NCI-H69 (cell line): Measurements from ENCODE around the gene BRINP3.

Experiments
- DNase-seq: peaks from one replicate; lab custom pipeline; 2025; lab: John Stamatoyannopoulos, UW

Gene BRINP3

DNA sequence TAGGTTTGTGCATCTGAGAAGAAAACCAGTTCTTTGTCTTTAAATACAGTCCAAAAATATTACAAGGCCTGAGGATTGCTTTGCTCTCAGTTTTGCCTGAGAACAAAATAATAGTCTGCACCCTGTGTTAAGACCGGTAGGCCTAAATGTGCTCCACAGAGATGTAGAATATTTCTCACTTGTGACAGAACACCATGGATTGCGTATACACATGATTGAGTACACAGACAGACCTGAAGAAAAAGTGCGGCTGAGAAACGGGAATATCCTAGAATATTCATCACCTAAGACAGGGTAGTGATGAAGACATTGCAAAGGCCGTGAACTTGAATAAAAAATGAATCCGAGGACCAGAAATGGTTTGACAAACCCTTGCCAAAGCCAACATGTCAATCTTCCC is 155.4 kb downstream of the BRINP3 start:
- no peak for DNase-seq

DNA sequence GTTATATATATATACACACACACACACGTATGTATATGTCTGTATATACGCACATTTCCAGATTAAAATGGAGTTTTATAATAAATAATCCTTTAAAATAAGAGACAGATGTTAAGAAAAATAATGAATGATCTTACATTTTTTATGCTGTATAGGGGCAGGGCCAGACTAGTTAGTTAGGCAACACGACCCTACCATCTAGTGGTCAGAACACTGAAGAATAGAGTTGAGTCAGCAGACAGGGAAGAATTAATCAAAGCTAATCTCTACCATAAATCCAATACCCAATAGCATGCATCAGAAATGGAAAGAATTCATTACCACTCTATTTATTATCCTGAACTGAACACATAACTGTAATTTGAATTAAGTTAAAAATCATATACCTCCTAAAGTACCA is 156.7 kb downstream of the BRINP3 start:
- DNase-seq = peak; percentile 83

DNA sequence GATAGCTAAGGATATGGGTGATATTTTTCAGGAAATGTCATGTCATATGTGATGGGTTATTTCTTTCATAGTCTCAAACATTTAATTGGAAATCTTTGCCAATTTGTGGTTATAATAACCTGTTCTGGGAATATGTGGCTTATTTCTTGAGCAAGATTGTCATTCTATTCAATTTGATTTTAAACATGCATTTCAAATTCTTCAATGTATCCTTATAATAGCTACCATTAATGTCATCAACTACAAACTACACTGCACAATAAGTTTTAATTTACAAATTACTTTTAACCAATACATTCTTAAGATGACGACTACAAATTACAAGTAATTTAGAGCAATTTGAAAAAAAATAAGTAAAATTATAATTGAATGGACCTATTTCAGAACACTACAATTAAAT is 164.9 kb downstream of the BRINP3 start:
- no peak for DNase-seq

DNA sequence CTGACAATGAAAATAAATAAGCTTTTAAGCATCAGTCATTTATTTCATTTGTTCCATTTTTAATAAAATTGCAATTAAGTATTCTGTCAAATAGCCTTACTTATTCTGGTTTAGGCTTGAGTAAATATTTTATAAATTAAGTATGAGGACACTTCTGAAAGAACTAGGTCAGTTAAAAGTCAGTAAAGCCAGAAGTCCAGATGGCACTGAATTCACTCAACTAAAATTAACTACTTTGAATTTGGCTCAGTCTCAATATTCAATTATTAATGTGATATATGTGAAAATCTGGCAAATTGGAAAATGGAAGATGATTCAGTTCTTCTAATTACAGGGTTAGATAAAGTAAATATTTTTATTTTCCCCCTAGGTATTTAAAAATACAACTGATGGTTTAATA is 174.2 kb downstream of the BRINP3 start:
- DNase-seq = peak; percentile 70

DNA sequence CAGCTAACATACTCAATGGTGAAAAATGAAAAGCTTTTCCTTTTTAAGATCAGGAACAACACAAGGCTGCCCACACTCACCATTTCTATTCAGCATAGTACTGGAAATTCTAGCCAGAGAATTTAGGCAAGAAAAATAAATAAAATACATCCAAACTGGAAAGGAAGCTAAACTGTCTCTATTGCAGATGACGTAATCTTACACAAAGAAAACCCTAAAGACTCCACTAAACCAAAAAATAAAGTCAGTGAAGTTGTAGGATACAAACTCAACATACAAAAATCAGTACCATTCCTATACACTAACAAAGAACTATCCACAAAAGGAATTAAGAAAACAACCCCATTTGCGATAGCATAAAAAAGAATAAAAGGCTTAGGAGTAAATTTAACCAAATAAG is 181.2 kb downstream of the BRINP3 start:
- DNase-seq = no peak

DNA sequence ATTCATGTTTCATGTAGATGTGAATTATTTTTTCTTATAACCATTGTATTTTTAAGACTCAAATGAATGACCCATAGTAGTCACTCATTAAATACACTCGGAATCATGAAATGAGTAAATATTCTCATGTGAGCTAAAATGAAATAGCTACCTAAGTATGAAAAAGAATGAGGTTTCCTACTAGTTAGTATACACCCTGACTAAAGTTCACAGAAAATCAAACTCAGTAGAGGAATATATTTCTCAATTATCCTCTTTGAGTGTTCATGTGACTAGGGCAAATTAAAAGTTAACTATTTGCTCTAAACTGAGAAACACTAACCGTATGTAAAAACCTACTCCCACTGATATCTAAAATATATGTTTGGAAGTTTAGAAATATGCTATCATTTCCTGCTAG is 187.8 kb downstream of the BRINP3 start:
- DNase-seq = no peak

DNA sequence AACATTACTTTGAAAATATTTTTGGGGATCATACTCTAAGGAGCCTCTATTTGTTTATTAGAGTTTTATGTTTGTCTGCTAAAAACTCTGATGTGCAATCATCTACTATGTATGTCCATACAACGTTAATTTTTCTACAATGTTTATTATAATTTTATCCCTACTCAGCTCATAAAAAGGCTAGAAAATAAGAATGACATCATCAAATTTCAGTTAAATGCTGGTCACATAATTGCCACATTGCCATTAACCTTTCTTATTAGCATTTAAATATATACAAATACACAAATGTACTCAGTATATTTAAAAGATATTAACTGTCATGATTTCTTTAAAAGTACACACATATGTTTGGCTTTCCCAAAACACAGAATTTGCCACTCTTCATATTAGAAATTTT is 191.6 kb downstream of the BRINP3 start:
- DNase-seq = peak; percentile 42

DNA sequence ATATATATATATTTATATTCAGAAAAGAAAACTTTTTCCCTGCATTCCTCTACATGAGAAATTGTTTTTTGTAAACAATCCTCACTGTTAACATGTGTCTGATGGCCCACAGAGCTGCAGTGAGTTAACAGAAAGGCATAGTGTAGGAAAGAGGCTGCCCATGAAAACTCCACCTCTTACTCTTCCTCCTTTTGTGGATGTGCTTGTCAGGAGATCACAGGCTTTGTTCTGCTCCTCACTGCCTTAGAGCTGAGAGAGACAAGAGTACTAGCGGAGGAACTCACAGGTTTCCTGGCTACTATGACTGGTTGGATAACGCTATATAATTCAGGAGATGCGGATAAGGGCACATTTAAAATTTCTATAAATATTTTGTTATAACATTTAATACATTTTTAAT is 200.6 kb downstream of the BRINP3 start:
- DNase-seq = no peak

DNA sequence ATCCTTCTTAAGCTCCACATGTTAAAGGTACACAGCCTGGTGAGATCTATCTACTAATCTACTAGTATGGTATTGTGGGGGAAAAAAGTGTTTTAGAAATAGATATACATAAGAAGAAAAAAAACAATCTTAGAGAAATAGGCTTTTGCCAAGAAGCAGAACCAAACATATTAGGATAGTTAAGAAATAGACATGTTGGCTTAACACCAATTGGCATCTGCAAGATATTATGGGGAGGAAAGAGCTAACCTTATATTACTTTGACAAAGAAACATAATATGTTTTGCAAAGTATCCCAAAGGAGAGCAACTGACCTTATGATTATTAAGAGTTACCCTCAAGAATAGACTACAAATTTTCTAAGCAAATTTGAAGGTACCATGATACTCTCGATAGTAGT is 202.9 kb downstream of the BRINP3 start:
- no peak for DNase-seq

DNA sequence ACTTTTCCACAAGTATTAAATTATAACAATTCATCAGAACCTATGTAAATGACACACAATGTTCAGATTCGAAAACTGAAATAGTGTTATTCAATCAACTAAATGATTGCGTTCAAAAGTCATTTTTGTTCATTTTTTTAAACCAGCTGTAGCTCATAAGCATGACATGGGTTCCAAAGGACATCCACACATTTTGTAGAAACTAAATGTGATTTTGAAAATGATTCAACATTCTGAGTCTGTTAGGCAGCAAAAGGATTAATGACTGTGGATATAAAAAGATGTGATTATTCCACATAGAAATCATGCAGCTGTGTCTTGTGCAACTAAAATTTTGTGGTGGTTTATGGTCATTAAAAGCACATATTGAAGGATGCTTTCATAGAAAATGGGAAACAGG is 204.5 kb downstream of the BRINP3 start:
- DNase-seq = no peak

DNA sequence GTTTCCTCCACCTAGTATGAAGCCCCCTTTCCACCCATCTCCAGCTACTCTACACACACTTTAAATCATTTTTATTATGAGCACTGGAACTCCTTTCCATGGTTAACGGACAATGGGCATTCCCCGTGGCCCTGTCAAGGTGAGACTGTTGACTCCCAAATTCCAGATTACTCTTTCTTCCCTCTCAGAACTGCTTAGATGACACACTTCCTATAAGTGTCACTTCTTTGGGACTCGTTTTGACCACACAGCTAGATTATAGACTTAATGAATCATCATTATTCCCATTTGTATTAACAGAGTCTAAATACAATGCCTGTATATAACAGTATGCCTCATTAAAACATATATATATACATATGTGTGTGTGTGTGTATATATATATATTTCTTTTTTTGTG is 215.1 kb downstream of the BRINP3 start:
- DNase-seq = no peak

DNA sequence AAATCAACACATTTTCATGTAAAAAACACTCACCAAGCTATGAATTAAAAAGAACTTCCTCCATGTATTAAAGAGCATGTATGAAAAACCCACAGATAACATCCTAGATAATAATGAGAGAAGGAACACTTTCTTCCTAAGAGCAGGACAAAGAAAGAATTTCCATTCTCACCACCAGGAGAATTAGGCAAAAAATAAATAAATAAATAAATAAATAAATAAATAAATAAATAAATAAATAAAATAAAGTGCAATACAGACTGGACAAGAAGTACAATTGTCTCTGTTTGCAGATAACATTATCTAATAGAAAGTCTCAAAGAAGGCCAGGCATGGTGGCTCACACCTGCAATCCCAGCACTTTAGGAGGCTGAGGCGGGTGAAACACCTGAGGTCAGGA is 218.2 kb downstream of the BRINP3 start:
- no peak for DNase-seq

DNA sequence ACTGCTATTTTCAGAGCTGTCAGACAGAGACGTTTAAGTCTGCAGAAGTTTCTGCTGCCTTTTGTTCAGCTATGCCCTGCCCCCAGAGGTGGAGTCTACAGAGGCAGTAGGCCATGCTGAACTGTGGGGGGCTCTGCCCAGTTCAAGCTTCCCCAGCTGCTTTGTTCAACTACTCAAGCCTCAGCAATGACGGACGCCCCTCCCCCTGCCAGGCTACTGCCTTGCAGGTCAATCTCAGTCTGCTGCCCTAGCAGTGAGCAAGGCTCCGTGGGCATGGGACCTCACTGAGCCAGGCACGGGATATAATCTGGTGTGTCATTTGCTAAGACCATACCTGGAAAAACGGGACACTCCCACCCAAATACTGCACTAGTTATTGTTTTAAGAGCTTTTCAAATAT is 219.7 kb downstream of the BRINP3 start:
- DNase-seq = no peak

DNA sequence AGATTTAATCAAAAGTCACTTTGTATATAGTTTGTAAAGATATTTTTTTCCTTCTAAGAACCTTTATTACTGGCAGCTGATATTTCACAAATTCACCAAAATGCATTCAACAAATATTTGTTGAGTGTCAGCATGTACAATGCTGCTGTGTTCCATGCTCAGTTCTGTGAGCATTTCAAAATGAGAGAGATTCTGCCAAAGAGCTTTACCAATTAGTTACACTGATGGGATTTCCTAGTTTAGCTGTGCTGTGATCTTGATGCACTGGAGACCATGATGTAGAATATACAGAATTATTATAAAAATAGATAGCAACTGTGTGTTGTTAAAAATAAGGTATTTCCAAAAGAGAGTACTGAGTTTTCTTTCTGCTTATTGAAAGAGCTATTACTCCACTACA is 225.6 kb downstream of the BRINP3 start:
- DNase-seq = no peak

DNA sequence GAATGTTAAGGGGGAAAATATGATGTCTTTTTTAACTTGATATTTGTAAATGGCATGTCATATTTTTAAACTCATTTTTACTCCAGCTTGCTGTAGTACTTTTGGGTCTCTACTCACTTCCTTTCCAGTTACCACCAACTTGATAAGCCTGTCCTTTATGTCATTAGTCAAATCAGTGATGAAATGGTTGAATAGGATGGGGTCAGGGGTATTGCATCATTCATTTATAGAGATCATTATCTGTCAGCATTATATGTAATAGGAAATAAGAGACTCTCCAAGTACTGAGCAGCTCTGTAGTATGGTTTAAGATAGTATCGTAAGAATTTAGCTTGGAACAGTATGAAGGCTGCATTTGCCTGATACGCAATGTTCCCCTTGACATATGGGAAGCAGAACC is 227.3 kb downstream of the BRINP3 start:
- DNase-seq = no peak

DNA sequence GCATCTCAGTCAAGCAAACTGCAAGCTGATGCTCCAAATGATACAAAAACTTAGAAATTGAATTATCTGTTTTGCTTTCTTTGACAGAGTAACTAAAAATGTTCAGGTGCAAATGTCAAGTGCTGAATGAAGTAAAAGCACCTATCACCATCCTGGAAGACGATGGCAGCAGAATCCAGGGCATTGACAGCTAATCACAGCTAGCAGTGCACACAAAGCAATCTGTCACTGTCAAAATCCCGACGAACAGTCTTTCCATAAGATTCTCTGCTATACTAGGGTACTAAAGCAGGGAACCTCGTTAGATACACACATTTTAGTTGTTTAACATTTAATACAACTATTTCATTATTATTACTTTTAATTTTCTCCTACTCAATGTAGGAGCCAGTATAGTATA is 233.3 kb downstream of the BRINP3 start:
- peak; percentile 52 for DNase-seq

DNA sequence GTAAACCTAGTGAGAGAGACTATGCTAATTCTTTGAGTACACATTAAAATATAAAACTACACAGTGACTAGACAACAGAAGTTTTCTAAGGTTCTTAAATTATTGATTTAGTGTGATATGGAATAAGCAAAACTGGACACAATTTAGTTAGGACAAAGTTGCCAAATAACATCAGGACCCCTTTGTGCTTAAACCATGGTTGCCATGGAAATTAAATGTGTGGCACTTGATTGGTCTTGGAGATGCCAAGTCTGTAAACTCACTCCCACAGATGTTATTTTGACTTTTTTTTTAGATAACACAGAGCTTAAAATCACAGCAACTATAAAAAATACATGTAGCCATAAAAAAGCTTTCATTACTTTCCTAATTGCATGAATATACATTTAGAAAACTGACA is 234.6 kb downstream of the BRINP3 start:
- DNase-seq = peak; percentile 23

DNA sequence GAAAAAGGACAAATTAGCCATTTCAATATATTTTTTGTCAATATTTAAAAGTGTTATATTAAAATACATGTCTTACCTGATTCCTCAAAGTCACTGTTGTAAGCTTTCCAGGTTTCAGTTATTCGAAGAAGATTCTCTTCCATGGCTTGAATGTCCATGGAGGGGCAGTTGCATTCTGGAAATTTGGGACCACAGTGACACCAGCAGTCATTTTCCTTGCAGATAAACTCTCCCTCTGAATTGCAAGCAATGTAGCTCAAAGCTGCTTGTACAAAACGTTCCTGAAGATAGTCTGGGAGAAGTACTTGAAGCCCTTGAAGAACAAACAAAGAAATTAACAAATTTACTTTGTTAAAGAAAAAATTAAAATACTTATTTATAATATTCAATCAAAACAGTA is 251.7 kb downstream of the BRINP3 start:
- DNase-seq = peak; percentile 43

DNA sequence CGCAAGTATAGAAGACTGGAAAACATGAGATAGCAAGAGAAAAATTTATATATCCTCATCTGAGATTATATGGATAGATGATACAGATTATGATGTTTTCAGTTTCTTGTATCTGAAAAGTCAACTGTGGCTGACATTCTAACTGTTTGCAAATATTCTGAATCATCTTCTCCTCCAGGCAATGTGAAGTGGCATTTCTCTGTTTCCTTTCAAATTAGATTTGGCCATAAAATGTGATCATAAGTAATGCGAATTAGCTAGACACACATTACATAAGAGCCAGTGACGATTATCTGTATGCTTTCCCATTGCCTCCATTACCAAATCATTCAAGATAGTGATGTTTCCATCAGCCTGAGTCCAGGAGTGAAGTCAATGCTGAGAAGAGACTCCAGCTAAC is 265.2 kb downstream of the BRINP3 start:
- no peak for DNase-seq

DNA sequence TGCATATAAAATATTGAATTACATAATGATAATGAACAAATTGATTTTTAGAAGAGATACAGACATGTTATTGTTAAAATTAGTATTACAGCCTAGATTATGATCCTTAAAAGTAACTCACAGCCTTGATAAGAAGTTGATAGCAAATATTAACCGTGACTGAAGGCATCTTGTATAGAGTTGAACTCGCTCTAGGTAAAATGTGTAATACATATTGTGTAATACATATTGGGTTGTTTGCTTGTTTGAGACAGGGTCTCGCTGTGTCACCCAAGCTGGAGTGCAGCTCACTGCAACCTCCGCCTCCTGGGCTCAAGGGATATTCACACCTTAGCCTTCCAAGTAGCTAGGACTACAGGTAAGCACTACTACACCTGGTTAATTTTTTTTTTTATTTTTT is 269.9 kb downstream of the BRINP3 start:
- DNase-seq = no peak

DNA sequence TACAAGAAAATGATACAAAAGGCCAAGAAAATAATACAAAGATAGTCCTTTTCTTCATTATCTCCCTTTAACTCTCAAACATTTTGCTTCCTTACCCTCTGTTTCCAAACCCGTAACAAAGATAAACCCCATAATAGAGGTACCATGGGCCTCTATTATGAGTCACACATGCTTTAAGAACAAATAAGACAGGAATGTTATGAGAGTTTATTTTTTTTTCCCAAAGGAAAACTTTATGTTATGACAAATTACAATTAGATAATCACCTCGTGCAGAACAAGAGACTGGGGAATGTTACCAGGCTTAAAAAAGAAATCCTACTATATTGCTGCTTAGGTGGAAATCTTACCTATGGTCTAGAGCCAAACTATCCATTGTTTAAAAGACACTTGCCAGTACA is 272.0 kb downstream of the BRINP3 start:
- DNase-seq = no peak

DNA sequence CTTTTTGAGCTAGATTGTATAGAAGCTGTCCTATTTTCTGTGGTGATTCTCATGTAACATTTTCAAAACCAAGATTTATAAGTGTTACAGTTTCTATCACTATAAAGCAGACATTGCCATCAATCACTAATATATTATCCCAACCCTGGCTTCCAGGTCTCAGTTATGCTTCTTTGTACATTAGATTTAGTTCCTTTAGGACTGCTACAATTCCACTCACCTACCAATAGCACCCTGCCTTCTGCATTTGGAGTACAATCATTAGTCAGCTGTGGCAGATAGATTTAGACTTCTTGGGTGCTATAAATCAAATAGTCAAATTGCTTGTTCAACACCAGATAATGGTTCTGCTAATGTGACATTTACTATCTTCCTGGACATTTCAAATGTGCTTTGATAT is 281.6 kb downstream of the BRINP3 start:
- DNase-seq = peak; percentile 94

DNA sequence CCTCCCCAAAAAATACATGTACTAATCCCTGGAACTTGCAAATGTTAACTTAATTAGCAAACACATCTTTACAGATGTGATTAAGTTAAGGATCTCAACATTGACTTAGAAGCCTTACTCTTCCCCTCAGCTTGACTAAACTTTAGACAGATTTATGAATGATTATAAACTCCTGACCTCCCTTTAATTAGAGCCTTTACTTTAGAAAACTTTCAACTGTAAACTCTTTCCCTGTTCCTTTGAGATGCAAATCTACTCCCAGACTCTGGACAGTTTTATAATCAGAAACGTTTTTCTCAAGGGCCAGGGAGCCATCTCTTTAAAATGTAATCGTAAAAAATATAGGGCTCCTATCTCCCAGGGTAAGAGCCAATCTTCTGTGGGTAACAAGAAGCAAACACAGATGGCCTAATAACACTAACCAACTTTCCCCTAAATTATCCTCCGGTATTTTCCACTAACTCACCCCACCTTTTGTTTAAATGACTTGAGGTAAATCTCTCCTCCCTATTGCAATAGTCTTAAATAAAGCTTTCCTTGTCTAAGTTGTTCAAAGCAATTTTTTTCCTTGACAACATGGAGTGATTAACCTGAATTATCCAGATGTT is 284.1 kb downstream of the BRINP3 start:
- DNase-seq = peak; percentile 69

DNA sequence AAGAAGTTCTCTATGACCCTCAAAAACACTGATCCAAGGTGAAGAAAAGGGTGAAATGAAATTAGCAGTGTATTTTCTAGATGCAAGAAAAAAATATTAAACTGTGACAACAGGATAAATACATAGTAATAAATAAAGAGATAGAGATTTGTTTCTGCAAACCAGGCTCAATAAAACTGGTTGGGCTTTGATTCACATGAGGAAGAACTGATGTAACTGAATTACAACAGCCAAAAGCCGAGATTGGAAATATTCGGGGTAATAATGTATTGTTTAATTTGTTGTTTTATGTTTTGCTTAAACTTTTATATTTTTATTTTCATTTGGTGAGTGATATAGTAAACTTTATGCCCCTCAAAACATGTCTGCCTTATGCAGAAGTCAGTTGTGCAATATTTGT is 285.0 kb downstream of the BRINP3 start:
- no peak for DNase-seq

DNA sequence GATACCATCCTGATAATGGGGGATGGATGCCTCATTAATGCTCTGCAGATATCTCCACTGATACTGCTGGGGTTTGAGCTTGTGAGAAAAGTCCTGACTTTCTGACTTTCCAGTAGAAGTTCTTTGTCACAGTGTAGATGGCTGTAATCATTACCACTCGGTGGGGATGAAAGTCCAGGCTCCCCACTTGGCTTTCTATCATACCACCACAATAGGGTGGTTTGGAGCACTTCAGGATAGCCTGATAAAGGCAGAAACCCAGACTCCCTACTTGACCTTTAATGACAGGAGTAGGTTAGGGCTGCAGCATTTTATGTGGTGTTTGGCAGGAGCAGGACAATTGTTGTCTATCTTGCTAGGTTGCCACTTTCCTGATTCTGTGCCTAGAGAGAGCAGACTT is 294.1 kb downstream of the BRINP3 start:
- no peak for DNase-seq
